Suprapubic skin (tissue), 4 donors: ENCODE data around the gene FRMD1.

ENCODE experiments used
- CTCF ChIP-seq, 2 donors: fragments of 200-600 bp in 1 of 2; fragments of 450-650 bp in 1 of 2; sonication (generic) in 1 of 2; IDR thresholded peaks; one replicate each; pipeline ENCODE4 v1.5.1; 2016 to 2019; ENCODE audit warnings: antibody characterized with exemption in 2 of 2, mild to moderate bottlenecking in 1 of 2, moderate library complexity in 1 of 2
- EP300 ChIP-seq: sonication (generic); formaldehyde crosslinking; IDR thresholded peaks from one replicate; pipeline ENCODE4 v1.6.1; 2017; ENCODE audit warnings: antibody characterized with exemption
- POLR2A ChIP-seq, 2 donors: fragments of 450-650 bp; IDR thresholded peaks; one replicate each; pipeline ENCODE4 v1.6.1; 2017; ENCODE audit warnings: antibody characterized with exemption in 2 of 2, mild to moderate bottlenecking in 2 of 2, moderate library complexity in 2 of 2
- POLR2AphosphoS5 ChIP-seq, 3 donors: sonication (generic); formaldehyde crosslinking; IDR thresholded peaks; one replicate each; pipeline ENCODE4 v1.6.1; 2017; ENCODE audit warnings: antibody characterized with exemption in 3 of 3

GRCh38 chr6:168100803-168101589 is 22.0 kb upstream of the FRMD1 start:
- no peak for TF ChIP-seq POLR2AphosphoS5 (IDR thresholded peaks at IDR 0.05)
- TF ChIP-seq CTCF (IDR thresholded peaks at IDR 0.05) = no peak
- no peak for TF ChIP-seq POLR2A (IDR thresholded peaks at IDR 0.05)
- no peak for TF ChIP-seq EP300
